GM12878 (cell line): ENCODE data around the gene EFCAB11. TPM values are rescaled to one million over a fixed set of nuclear protein-coding genes. Genes with fewer than 3 reads are reported as not detected.
A peak's percentile ranks its signal among the peaks of the same experiment; 100 is the strongest.

Experiments
- ATAC-seq: fragments of 200-7000 bp; cut with Tn5 transposase; 3 replicates; pipeline ENCODE4 v1.9.1; 2020; ENCODE audit warnings: mild to moderate bottlenecking, moderate library complexity
- BruUV-seq: library from RNA; stranded (reverse); fragments of 400-500 nt; replicated peaks from 2 replicates; lab custom pipeline; 2021; lab: Mats Ljungman, UMichigan
- CTCF ChIA-PET: fragments of 300-600 bp; sonication (Branson Sonifier 250); formaldehyde crosslinking; extraction: SDS; loops from one replicate; lab custom pipeline; 2021; ENCODE audit warnings: inconsistent platforms; lab: Yijun Ruan, JAX
- POLR2A ChIA-PET: fragments of 350-600 bp; formaldehyde crosslinking; extraction: SDS; loops from one replicate; lab custom pipeline; 2021; ENCODE audit warnings: inconsistent platforms; lab: Charles Lee
- RAD21 ChIA-PET: fragments of 300-600 bp; sonication (Branson Sonifier 250); formaldehyde crosslinking; loops from one replicate; lab custom pipeline; 2023; ENCODE audit warnings: antibody characterized with exemption; ENCODE audit not compliant: unreplicated experiment; lab: Charles Lee
- SMC1A ChIA-PET: fragments of 300-600 bp; sonication (Branson Sonifier 250); formaldehyde crosslinking; loops from one replicate; lab custom pipeline; 2023; ENCODE audit not compliant: unreplicated experiment, uncharacterized antibody; lab: Charles Lee
- DNase-seq: peaks from one replicate; pipeline ENCODE4 v3.0.0-alpha.2; 2011; ENCODE audit warnings: low read depth, low spot score
- FAIRE-seq: peaks from 3 replicates; lab custom pipeline; 2011; peaks lifted over from hg19 to GRCh38; lab: Jason Lieb, UNC
- H2AFZ ChIP-seq: 2 replicates; pipeline ENCODE4 v1.6.0; 2011; ENCODE audit warnings: low read depth, low read length, control low read depth; ENCODE audit not compliant: control insufficient read depth
- H3K27ac ChIP-seq: 2 replicates; pipeline ENCODE4 v1.5.1; 2011; ENCODE audit warnings: control low read depth; ENCODE audit not compliant: control insufficient read depth, insufficient read depth
- H3K27me3 ChIP-seq, 2 experiments: replicated peaks in 1 of 2; 2 replicates each; pipeline versions ENCODE4 v1.6.0 to v1.6.1; 2011; ENCODE audit warnings: low read length in 1 of 2; ENCODE audit not compliant: control insufficient read depth in 2 of 2, insufficient read depth in 2 of 2
- H3K36me3 ChIP-seq, 2 experiments: 2 replicates each; pipeline ENCODE4 v1.5.1; 2011; ENCODE audit warnings: low read length in 1 of 2; ENCODE audit not compliant: control insufficient read depth in 2 of 2, insufficient read depth in 2 of 2
- H3K4me1 ChIP-seq: 2 replicates; pipeline ENCODE4 v1.6.1; 2011; ENCODE audit warnings: mild to moderate bottlenecking, low read length, moderate library complexity, mixed read lengths; ENCODE audit not compliant: control insufficient read depth, insufficient read depth
- H3K4me2 ChIP-seq: 2 replicates; pipeline ENCODE4 v1.6.0; 2011; ENCODE audit warnings: control low read depth; ENCODE audit not compliant: control insufficient read depth, insufficient read depth
- H3K4me3 ChIP-seq: fragments of 200-600 bp; sonication (generic); 2 replicates; pipeline ENCODE4 v1.5.1; 2016
- H3K79me2 ChIP-seq: 2 replicates; pipeline ENCODE4 v1.6.0; 2011; ENCODE audit warnings: low read length; ENCODE audit not compliant: control insufficient read depth, insufficient read depth
- H3K9ac ChIP-seq: 2 replicates; pipeline ENCODE4 v1.8.0; 2011; ENCODE audit warnings: low read length, control low read depth, mixed read lengths; ENCODE audit not compliant: control insufficient read depth, insufficient read depth
- H3K9me3 ChIP-seq: replicated peaks from 3 replicates; pipeline ENCODE4 v1.5.1; 2011; ENCODE audit warnings: mild to moderate bottlenecking, low read length; ENCODE audit not compliant: control insufficient read depth, insufficient read depth
- H4K20me1 ChIP-seq: 2 replicates; pipeline ENCODE4 v1.6.0; 2011; ENCODE audit not compliant: control insufficient read depth, insufficient read depth
- ELK1 ChIP-seq: IDR thresholded peaks from 2 replicates; pipeline ENCODE4 v1.6.1; 2012; ENCODE audit warnings: low read depth, low read length, improper control_type of control experiment
- ESRRA ChIP-seq: IDR thresholded peaks from 2 replicates; pipeline ENCODE4 v1.6.1; 2012; ENCODE audit warnings: mild to moderate bottlenecking, low read length, improper control_type of control experiment
- FOS ChIP-seq: IDR thresholded peaks from 3 replicates; pipeline ENCODE4 v1.6.1; 2011; ENCODE audit warnings: borderline replicate concordance; ENCODE audit not compliant: insufficient read length; ENCODE audit errors: extremely low read depth
- IKZF1 ChIP-seq: fragments of 450-650 bp; conservative IDR thresholded peaks from 2 replicates; pipeline ENCODE4 v1.6.1; 2017; ENCODE audit warnings: antibody characterized with exemption, mild to moderate bottlenecking
- PAX8 ChIP-seq: fragments of 450-650 bp; IDR thresholded peaks from 2 replicates; pipeline ENCODE4 v1.6.1; 2017; ENCODE audit warnings: mild to moderate bottlenecking, moderate library complexity
- SMAD5 ChIP-seq: IDR thresholded peaks from 2 replicates; pipeline ENCODE4 v1.6.1; 2016; ENCODE audit warnings: antibody characterized with exemption, low read depth
- SMARCA5 ChIP-seq: fragments of 450-650 bp; IDR thresholded peaks from 2 replicates; pipeline ENCODE4 v1.6.1; 2017; ENCODE audit warnings: mild to moderate bottlenecking
- ZNF274 ChIP-seq: IDR thresholded peaks from one replicate; pipeline ENCODE4 v1.8.0; 2011; ENCODE audit not compliant: insufficient read length, insufficient read depth
- ZSCAN29 ChIP-seq: fragments of 450-650 bp; IDR thresholded peaks from 2 replicates; pipeline ENCODE4 v1.6.1; 2017; ENCODE audit warnings: mild to moderate bottlenecking, moderate library complexity
- WGBS: methylation state at CpG from one replicate; pipeline ENCODE4 v1.1.6; 2016; ENCODE audit warnings: low lambda C conversion rate; ENCODE audit not compliant: insufficient replicate concordance, insufficient coverage; ENCODE audit errors: missing lambda C conversion rate; 5-methylcytosine and 5-hydroxymethylcytosine counted together
- in situ Hi-C: fragments of 300-500 bp; cut with MboI; formaldehyde crosslinking; loops from 9 replicates; pipeline ENCODE4 v1.14.3; 2018; ENCODE audit warnings: mixed read lengths
- intact Hi-C: fragments of 100-400 bp; cut with micrococcal nuclease; formaldehyde crosslinking; loops from one replicate; pipeline ENCODE4 v1.14.2; 2022; ENCODE audit not compliant: unreplicated experiment
- polyA plus RNA-seq, 11 experiments: library from polyadenylated mRNA; depleted of rRNA in 4 of 11; unstranded in 6 of 11; stranded (reverse) in 5 of 11; fragments of >200 nt; fragmentation: Nextera tagmentation in 4 of 11; fragmentation: Illumina TruSeq in 1 of 11; extraction: Ambion mirVana in 4 of 11; extraction: Trizol in 1 of 11; gene quantifications; 1 replicate in 1 of 11; 2 replicates in 10 of 11; pipeline versions ENCODE4 v1.2.1 to v1.2.3, GENCODE V29; 2011 to 2016; ENCODE audit warnings: inconsistent platforms in 2 of 11, missing spikeins in 2 of 11, low read depth in 1 of 11
- total RNA-seq, 4 experiments: library from RNA; depleted of rRNA in 3 of 4; stranded (reverse); fragments of >200 nt in 3 of 4; fragmentation: Illumina TruSeq in 1 of 4; extraction: Trizol in 1 of 4; gene quantifications; 2 replicates each; pipeline versions ENCODE4 v1.2.1 to v1.2.3, GENCODE V29; 2013 to 2021

EFCAB11 gene
- total and polyA plus RNA-seq, 10 of the 15 experiments (the other 5 are each of a cell fraction or from before 2014, with no cell fraction given): 8.6 to 37.4 (median 18.0) TPM

GRCh38 chr14:89957376-89957775, 2.8 kb upstream of the EFCAB11 start:
- in situ Hi-C loops: no loop called here
- H3K27me3 ChIP-seq: no peaks in the 10 kb centered on the region
- H3K9ac ChIP-seq: peak overlapping the region; percentile 93; the same call in 1 of the 2 replicates
- no peak overlapping the region; the same call in 1 of the 2 replicates for H3K27ac ChIP-seq
- TF ChIP-seq PAX8 (no peak), ELK1 (no peak), ESRRA (no peak), FOS (no peak), SMARCA5 (no peak), IKZF1 (no peak), ZSCAN29 (no peak), SMAD5 (no peak), ZNF274 (no peak)
- TF ChIP-seq, all 136 proteins: peak for 0
- ATAC-seq (no peak), DNase-seq (no peak), FAIRE-seq (no peak)
- SMC1A ChIA-PET: interaction anchor here (1.0 kb wide), 1 partner anchor 8 kb away, joined by 4 read pairs; no protein-coding TSS in a partner anchor
- BruUV-seq: TSS peak; percentile 71
- CTCF ChIA-PET: interaction anchor here (1.8 to 7.9 kb wide), 2 partner anchors 8 to 15 kb away, joined by 9 to 65 read pairs; no protein-coding TSS in a partner anchor
- Histone ChIP-seq H3K4me3 (peak overlapping the region; percentile 65), H3K4me2 (peak overlapping the region; percentile 90), H3K9me3 (peaks cover 7% of the 10 kb centered on the region; the same call in 1 of the 3 replicates), H3K79me2 (peaks cover 36% of the 10 kb centered on the region), H4K20me1 (no peaks in the 10 kb centered on the region), H3K4me1 (peaks cover 9% of the 10 kb centered on the region), H3K36me3 (peaks cover 0 to 8% of the 10 kb centered on the region in 2 experiments; a peak in 1 of 4 replicates), H2AFZ (no peak overlapping the region)
- intact Hi-C loops: loop anchor here (10.0 kb wide), 1 partner anchor 1963 kb away; the partner anchor contains the start of gene GALC
- WGBS: 38% methylated on average over 1 of the region's 1 CpG
- POLR2A ChIA-PET: interaction anchor here (1.1 kb wide), 1 partner anchor 11 kb away, joined by 4 read pairs; no protein-coding TSS in a partner anchor
- RAD21 ChIA-PET: no interaction called here
